K562 (cell line): ENCODE measurements around the gene ADORA1. TPM values are rescaled to one million over a fixed set of nuclear protein-coding genes. Genes with fewer than 3 reads are reported as not detected.

ENCODE experiments used
- ATAC-seq: fragments of 200-7000 bp; cut with Tn5 transposase; 3 replicates; pipeline ENCODE4 v1.9.1; 2020; ENCODE audit warnings: moderate library complexity
- BruUV-seq: library from RNA; stranded (reverse); fragments of 400-500 nt; replicated peaks from 2 replicates; lab custom pipeline; 2021; lab: Mats Ljungman, UMichigan
- CTCF ChIA-PET: fragments of 300-600 bp; formaldehyde crosslinking; extraction: SDS; loops from one replicate; lab custom pipeline; 2021; ENCODE audit warnings: low intra/inter-chr PET ratio; lab: Yijun Ruan, JAX
- POLR2A ChIA-PET: fragments of 300-600, 350-650 bp; sonication (Branson Sonifier 250); formaldehyde crosslinking; extraction: SDS; loops from one replicate; lab custom pipeline; 2021; ENCODE audit warnings: antibody characterized with exemption, inconsistent platforms; lab: Yijun Ruan, JAX
- DNase-seq, 4 experiments: peaks; one replicate each; pipeline versions ENCODE4 v3.0.0 to v3.0.0-alpha.2; 2011 to 2018; ENCODE audit warnings: low spot score in 3 of 4, mixed read lengths in 3 of 4; ENCODE audit errors: extremely low read depth in 1 of 4
- FAIRE-seq: peaks from 2 replicates; lab custom pipeline; 2011; peaks lifted over from hg19 to GRCh38; lab: Jason Lieb, UNC
- H2AFZ ChIP-seq: 2 replicates; pipeline ENCODE4 v1.6.0; 2011; ENCODE audit warnings: low read depth, low read length, control low read depth, inconsistent platforms
- H3K27ac ChIP-seq: fragments of 200-600 bp; 3 replicates; pipeline ENCODE4 v1.8.0; 2011; ENCODE audit warnings: low read depth, mild to moderate bottlenecking, control low read depth, inconsistent platforms, low read length, moderate library complexity, mixed read lengths; ENCODE audit errors: extremely low read depth
- H3K27me3 ChIP-seq, 2 experiments: fragments of 300-600 bp in 1 of 2; 2 replicates in 1 of 2; 3 replicates in 1 of 2; pipeline versions ENCODE4 v1.6.0 to v1.8.0; 2011; ENCODE audit warnings: inconsistent platforms in 2 of 2, low read length in 2 of 2, mild to moderate bottlenecking in 1 of 2, mixed read lengths in 1 of 2, moderate library complexity in 1 of 2; ENCODE audit not compliant: control insufficient read depth in 2 of 2, insufficient read depth in 2 of 2
- H3K36me3 ChIP-seq: fragments of 300-600 bp; 3 replicates; pipeline ENCODE4 v1.8.0; 2011; ENCODE audit warnings: mild to moderate bottlenecking, low read length, inconsistent platforms; ENCODE audit not compliant: control insufficient read depth, insufficient read depth
- H3K4me1 ChIP-seq, 2 experiments: fragments of 200-600 bp in 1 of 2; replicated peaks in 1 of 2; 2 replicates in 1 of 2; 3 replicates in 1 of 2; pipeline versions ENCODE4 v1.5.1 to v1.8.0; 2011; ENCODE audit warnings: inconsistent platforms in 2 of 2, low read length in 2 of 2, mild to moderate bottlenecking in 1 of 2, mixed read lengths in 1 of 2, moderate library complexity in 1 of 2; ENCODE audit not compliant: control insufficient read depth in 2 of 2, insufficient read depth in 2 of 2
- H3K4me2 ChIP-seq: 2 replicates; pipeline ENCODE4 v1.6.1; 2011; ENCODE audit warnings: low read length, control low read depth, inconsistent platforms, mixed read lengths; ENCODE audit not compliant: insufficient read depth
- H3K4me3 ChIP-seq: fragments of 200-600 bp; sonication (generic), shearing (Covaris generic); 2 replicates; pipeline ENCODE4 v1.5.1; 2016; ENCODE audit warnings: control low read depth, inconsistent platforms
- H3K79me2 ChIP-seq: fragments of 200-600 bp; 3 replicates; pipeline ENCODE4 v1.8.0; 2011; ENCODE audit warnings: low read length, inconsistent platforms; ENCODE audit not compliant: control insufficient read depth, insufficient read depth
- H3K9ac ChIP-seq, 2 experiments: 2 replicates each; pipeline versions ENCODE4 v1.6.0 to v1.6.1; 2011; ENCODE audit warnings: low read depth in 2 of 2, low read length in 2 of 2, control low read depth in 1 of 2, inconsistent platforms in 1 of 2, mild to moderate bottlenecking in 1 of 2, mixed read lengths in 1 of 2; ENCODE audit not compliant: insufficient read depth in 1 of 2
- H3K9me1 ChIP-seq: one replicate; pipeline ENCODE4 v1.6.0; 2011; ENCODE audit warnings: inconsistent platforms, mild to moderate bottlenecking, low read length, moderate library complexity; ENCODE audit not compliant: control insufficient read depth, insufficient read depth
- H3K9me3 ChIP-seq: replicated peaks from 2 replicates; pipeline ENCODE4 v1.5.1; 2011; ENCODE audit warnings: low read depth, low read length, inconsistent platforms; ENCODE audit not compliant: control insufficient read depth, insufficient read depth
- H4K20me1 ChIP-seq: replicated peaks from 2 replicates; pipeline ENCODE4 v1.6.1; 2011; ENCODE audit warnings: low read length, inconsistent platforms, mixed read lengths; ENCODE audit not compliant: control insufficient read depth, insufficient read depth
- FOXP1 ChIP-seq: sonication (generic); formaldehyde crosslinking; IDR thresholded peaks from 2 replicates; pipeline ENCODE4 v1.8.0; 2022; ENCODE audit warnings: mild to moderate bottlenecking, missing genetic modification reagents
- KLF1 ChIP-seq: fragments of 450-650 bp; IDR thresholded peaks from 2 replicates; pipeline ENCODE4 v1.6.1; 2016; ENCODE audit warnings: missing genetic modification characterization, missing compliant biosample characterization
- MNT ChIP-seq, 2 experiments: fragments of 450-650 bp; conservative IDR thresholded peaks; 2 replicates each; pipeline ENCODE4 v1.6.1; 2017; ENCODE audit warnings: mild to moderate bottlenecking in 2 of 2, moderate library complexity in 2 of 2
- SMAD4 ChIP-seq: fragments of 250-450 bp; sonication (Bioruptor Pico); conservative IDR thresholded peaks from 2 replicates; pipeline ENCODE4 v1.8.0; 2021; ENCODE audit warnings: inconsistent platforms, mild to moderate bottlenecking, moderate library complexity
- U2AF2 ChIP-seq: fragments of 200-400 bp; formaldehyde crosslinking; optimal IDR thresholded peaks from 2 replicates; pipeline ENCODE3; 2017; ENCODE audit warnings: low read depth, mild to moderate bottlenecking, low read length
- WHSC1 ChIP-seq: IDR thresholded peaks from one replicate; pipeline ENCODE4 v1.6.1; 2012; ENCODE audit warnings: low read length, control low read depth, inconsistent platforms
- ZBTB5 ChIP-seq: fragments of 450-650 bp; IDR thresholded peaks from 2 replicates; pipeline ENCODE4 v1.6.1; 2017; ENCODE audit warnings: antibody characterized with exemption
- ZKSCAN1 ChIP-seq: fragments of 150-350 bp; IDR thresholded peaks from 2 replicates; pipeline ENCODE4 v1.6.1; 2016; ENCODE audit warnings: low read depth, low read length
- ZNF764 ChIP-seq: fragments of 250-450 bp; sonication (Bioruptor Pico); IDR thresholded peaks from 2 replicates; pipeline ENCODE4 v1.4.0; 2020; ENCODE audit warnings: low read depth, mild to moderate bottlenecking, moderate library complexity
- WGBS: fragments of 100-300 bp; shearing (Covaris generic); methylation state at CpG from one replicate; pipeline ENCODE4 v1.1.6; 2016; ENCODE audit warnings: low coverage, mixed read lengths; ENCODE audit not compliant: insufficient coverage; ENCODE audit errors: missing lambda C conversion rate; 5-methylcytosine and 5-hydroxymethylcytosine counted together
- in situ Hi-C: fragments of 300-500 bp; cut with MboI; formaldehyde crosslinking; loops from 4 replicates; pipeline ENCODE4 v1.15.0; 2018; ENCODE audit warnings: inconsistent platforms, mixed read lengths
- intact Hi-C: fragments of 100-400 bp; cut with micrococcal nuclease; formaldehyde crosslinking; loops from 2 replicates; pipeline ENCODE4 v1.14.2; 2022
- polyA plus RNA-seq, 8 experiments: library from polyadenylated mRNA; depleted of rRNA in 4 of 8; stranded (reverse) in 5 of 8; unstranded in 3 of 8; fragments of >200 nt; fragmentation: Nextera tagmentation in 2 of 8; fragmentation: Illumina TruSeq in 1 of 8; extraction: Ambion mirVana in 2 of 8; extraction: Trizol in 1 of 8; gene quantifications; 2 replicates each; pipeline versions ENCODE4 v1.2.1 to v1.2.3, GENCODE V29; 2011 to 2014; ENCODE audit warnings: inconsistent platforms in 1 of 8, missing spikeins in 1 of 8
- total RNA-seq, 7 experiments: library from RNA; depleted of rRNA in 6 of 7; stranded (reverse); fragments of >200 nt in 6 of 7; fragmentation: Illumina TruSeq in 2 of 7; extraction: Trizol in 2 of 7; gene quantifications; 2 replicates each; pipeline versions ENCODE4 v1.2.1 to v1.2.3, GENCODE V29; 2011 to 2021; ENCODE audit warnings: low replicate concordance in 1 of 7

ADORA1 gene
- total and polyA plus RNA-seq, 9 of the 15 experiments (the other 6 are each of a cell fraction or from before 2014, with no cell fraction given), result not detected

- no peak for FAIRE-seq
- CTCF ChIA-PET, result no interaction called here
Observed at GRCh38 chr1:203161703-203162102, 34.2 kb downstream of the ADORA1 start.

More at GRCh38 chr1:203161703-203162102, 34.2 kb downstream of the ADORA1 start:
- H3K9me1 ChIP-seq, result no peaks in the 10 kb centered on the region
- TF ChIP-seq ZKSCAN1, result no peak
- TF ChIP-seq KLF1 (tag), result no peak
- no peak for TF ChIP-seq U2AF2
- TF ChIP-seq SMAD4 (CRISPR knock-in tag), result no peak
- no peak for TF ChIP-seq WHSC1
- TF ChIP-seq ZNF764, result no peak
- TF ChIP-seq FOXP1 (CRISPR knock-in tag), result no peak
- no peak for TF ChIP-seq MNT (conservative IDR thresholded peaks at IDR 0.05)
- no peak for TF ChIP-seq ZBTB5
- in situ Hi-C loops, result no loop called here
- no peak overlapping the region for H3K27ac ChIP-seq
- H3K79me2 ChIP-seq, result no peaks in the 10 kb centered on the region
- no peaks in the 10 kb centered on the region for H3K9me3 ChIP-seq
- peaks cover 9% of the 10 kb centered on the region; the same call in 1 of the 2 replicates for H4K20me1 ChIP-seq
- H3K36me3 ChIP-seq, result no peaks in the 10 kb centered on the region
- no peak overlapping the region for H3K4me3 ChIP-seq
- H3K27me3 ChIP-seq, result peaks cover 22 to 61% of the 10 kb centered on the region in 2 experiments; a peak in 4 of 5 replicates
- peaks cover 0 to 4% of the 10 kb centered on the region in 2 experiments; a peak in 1 of 5 replicates for H3K4me1 ChIP-seq
- H2AFZ ChIP-seq, result no peak overlapping the region
- H3K4me2 ChIP-seq, result no peak overlapping the region
- H3K9ac ChIP-seq, result no peak overlapping the region
- ATAC-seq, result no peak
- 0% methylated on average over 11 of the region's 11 CpGs for WGBS
- no peak for DNase-seq
- intact Hi-C loops, result no loop called here
- POLR2A ChIA-PET, result interaction anchor here (0.6 to 1.7 kb wide), 5 partner anchors 9 to 1525 kb away, joined by 3 to 7 read pairs (median 4); no protein-coding TSS in a partner anchor
- no TSS peak for BruUV-seq
